K562 (cell line): ENCODE results near the gene IL4I1.
A peak's percentile ranks its signal among the peaks of the same experiment; 100 is the strongest.

ENCODE experiments used
- POLR2A ChIP-seq: fragments of 450-650 bp; conservative IDR thresholded peaks from 2 replicates; pipeline ENCODE4 v1.6.1; 2016
- RFX5 ChIP-seq: IDR thresholded peaks from 2 replicates; pipeline ENCODE4 v1.6.1; 2011; ENCODE audit warnings: low read depth, mild to moderate bottlenecking, improper control_type of control experiment, low read length
- TBL1XR1 ChIP-seq, 2 experiments: IDR thresholded peaks; 2 replicates each; pipeline ENCODE4 v1.6.1; 2012; ENCODE audit warnings: improper control_type of control experiment in 2 of 2, low read length in 2 of 2, mild to moderate bottlenecking in 1 of 2
- ZNF224 ChIP-seq: sonication (generic); formaldehyde crosslinking; IDR thresholded peaks from 2 replicates; pipeline ENCODE4 v1.8.0; 2022; ENCODE audit warnings: mild to moderate bottlenecking, missing genetic modification reagents
- TF ChIP-seq, protein P1 (sequence below): fragments of 450-650 bp; IDR thresholded peaks from 2 replicates; pipeline ENCODE4 v1.6.1; 2016; ENCODE audit warnings: missing biosample characterization, missing genetic modification characterization
- TF ChIP-seq, protein P2 (sequence below): fragments of 450-650 bp; conservative IDR thresholded peaks from 2 replicates; pipeline ENCODE4 v1.6.1; 2016; ENCODE audit warnings: missing genetic modification characterization, low read depth, mild to moderate bottlenecking, missing compliant biosample characterization, moderate library complexity

- TF ChIP-seq TBL1XR1 (IDR thresholded peaks at IDR 0.05; ENCODE audit: low read length in 2 of 2) (0 out of 4 replicates have a peak, but pooled peaks of 1 of the 2 experiments have one; percentile 42), POLR2A (peak; percentile 44), ZNF224 (CRISPR knock-in tag) (no peak), RFX5 (no peak)
- TF ChIP-seq, protein P1, sequence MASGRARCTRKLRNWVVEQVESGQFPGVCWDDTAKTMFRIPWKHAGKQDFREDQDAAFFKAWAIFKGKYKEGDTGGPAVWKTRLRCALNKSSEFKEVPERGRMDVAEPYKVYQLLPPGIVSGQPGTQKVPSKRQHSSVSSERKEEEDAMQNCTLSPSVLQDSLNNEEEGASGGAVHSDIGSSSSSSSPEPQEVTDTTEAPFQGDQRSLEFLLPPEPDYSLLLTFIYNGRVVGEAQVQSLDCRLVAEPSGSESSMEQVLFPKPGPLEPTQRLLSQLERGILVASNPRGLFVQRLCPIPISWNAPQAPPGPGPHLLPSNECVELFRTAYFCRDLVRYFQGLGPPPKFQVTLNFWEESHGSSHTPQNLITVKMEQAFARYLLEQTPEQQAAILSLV (tag) = peak; percentile 25; the same call in 1 of the 2 replicates
- TF ChIP-seq, protein P2, sequence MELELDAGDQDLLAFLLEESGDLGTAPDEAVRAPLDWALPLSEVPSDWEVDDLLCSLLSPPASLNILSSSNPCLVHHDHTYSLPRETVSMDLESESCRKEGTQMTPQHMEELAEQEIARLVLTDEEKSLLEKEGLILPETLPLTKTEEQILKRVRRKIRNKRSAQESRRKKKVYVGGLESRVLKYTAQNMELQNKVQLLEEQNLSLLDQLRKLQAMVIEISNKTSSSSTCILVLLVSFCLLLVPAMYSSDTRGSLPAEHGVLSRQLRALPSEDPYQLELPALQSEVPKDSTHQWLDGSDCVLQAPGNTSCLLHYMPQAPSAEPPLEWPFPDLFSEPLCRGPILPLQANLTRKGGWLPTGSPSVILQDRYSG (tag) = peak; percentile 85
These were observed 20.2 kb downstream of the IL4I1 start for GRCh38 chr19:49876422-49877019.
